HUES48 (cell line): Measurements from ENCODE around the gene LHFPL3.

Source experiments
- H3K27ac ChIP-seq: one replicate; pipeline ENCODE4 v1.7.0; 2013; ENCODE audit warnings: low read depth, low read length, inconsistent platforms
- H3K27me3 ChIP-seq: 2 replicates; pipeline ENCODE4 v1.6.1; 2013; ENCODE audit warnings: mild to moderate bottlenecking, low read length; ENCODE audit not compliant: control insufficient read depth, insufficient read depth
- H3K36me3 ChIP-seq: 2 replicates; pipeline ENCODE4 v1.6.1; 2013; ENCODE audit warnings: low read length; ENCODE audit not compliant: control insufficient read depth, insufficient read depth
- H3K4me1 ChIP-seq: 2 replicates; pipeline ENCODE4 v1.6.1; 2013; ENCODE audit warnings: mild to moderate bottlenecking, low read length; ENCODE audit not compliant: control insufficient read depth, insufficient read depth
- H3K4me3 ChIP-seq: 2 replicates; pipeline ENCODE4 v1.5.1; 2013; ENCODE audit warnings: mild to moderate bottlenecking, low read depth, low read length
- H3K9ac ChIP-seq: 2 replicates; pipeline ENCODE4 v1.6.1; 2013; ENCODE audit warnings: mild to moderate bottlenecking, low read depth, low read length, moderate library complexity
- H3K9me3 ChIP-seq: 2 replicates; pipeline ENCODE4 v1.6.1; 2013; ENCODE audit warnings: low read length; ENCODE audit not compliant: control insufficient read depth, insufficient read depth

LHFPL3 gene

DNA sequence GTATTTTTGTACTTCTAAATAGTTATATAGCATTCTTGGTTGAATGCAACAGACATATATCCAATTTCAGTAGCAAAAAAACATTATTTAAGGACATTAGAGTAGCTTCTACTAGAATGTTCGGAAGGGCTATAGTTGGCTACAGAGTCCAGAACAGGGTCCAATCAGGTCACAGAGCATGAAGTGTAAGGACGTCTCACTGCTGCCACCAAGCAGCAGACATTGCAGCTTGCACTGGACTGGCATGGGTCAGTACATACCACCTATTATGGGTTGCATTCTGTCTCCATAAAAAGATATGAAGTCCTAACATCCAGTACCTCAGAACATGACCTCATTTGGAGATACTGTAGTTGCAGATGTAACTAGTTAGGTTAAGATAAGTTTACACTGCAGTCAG lies 87.3 kb downstream of the LHFPL3 start:
- peaks cover 3% of the 10 kb centered on the region; the same call in 1 of the 2 replicates for H3K4me1 ChIP-seq
- no peaks in the 10 kb centered on the region for H3K36me3 ChIP-seq
- H3K27me3 ChIP-seq = no peaks in the 10 kb centered on the region
- no peak overlapping the region for H3K9ac ChIP-seq
- H3K9me3 ChIP-seq = no peaks in the 10 kb centered on the region
- H3K4me3 ChIP-seq = no peak overlapping the region
- H3K27ac ChIP-seq = no peak overlapping the region

DNA sequence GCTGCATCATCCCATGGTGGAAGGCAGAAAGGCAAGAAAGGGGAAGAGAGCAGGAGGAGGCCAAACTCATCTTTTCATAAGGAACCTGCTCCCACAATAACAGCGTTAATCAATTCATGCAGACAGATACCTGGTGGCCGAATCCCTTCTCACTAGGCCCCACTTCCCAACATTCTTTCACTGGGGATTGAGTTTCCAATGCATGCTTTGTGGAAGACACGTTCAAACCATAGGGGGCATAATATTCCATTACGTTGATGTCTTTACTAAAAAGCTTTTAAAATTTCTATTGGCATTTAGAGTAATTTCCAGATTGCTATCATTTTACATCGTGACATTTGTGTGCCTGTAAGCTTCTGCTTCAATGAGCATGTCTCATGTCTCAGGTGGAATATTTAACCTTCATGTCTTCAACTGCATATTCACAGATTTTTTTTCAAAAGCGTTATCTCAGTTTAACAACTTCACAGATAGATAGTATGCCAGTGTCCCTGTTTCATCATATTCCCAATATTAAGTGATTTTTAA lies 88.5 kb downstream of the LHFPL3 start:
- Histone ChIP-seq H3K9ac (no peak overlapping the region), H3K9me3 (no peaks in the 10 kb centered on the region), H3K27ac (no peak overlapping the region), H3K4me3 (no peak overlapping the region), H3K27me3 (no peaks in the 10 kb centered on the region), H3K4me1 (peaks cover 3% of the 10 kb centered on the region; the same call in 1 of the 2 replicates), H3K36me3 (no peaks in the 10 kb centered on the region)

DNA sequence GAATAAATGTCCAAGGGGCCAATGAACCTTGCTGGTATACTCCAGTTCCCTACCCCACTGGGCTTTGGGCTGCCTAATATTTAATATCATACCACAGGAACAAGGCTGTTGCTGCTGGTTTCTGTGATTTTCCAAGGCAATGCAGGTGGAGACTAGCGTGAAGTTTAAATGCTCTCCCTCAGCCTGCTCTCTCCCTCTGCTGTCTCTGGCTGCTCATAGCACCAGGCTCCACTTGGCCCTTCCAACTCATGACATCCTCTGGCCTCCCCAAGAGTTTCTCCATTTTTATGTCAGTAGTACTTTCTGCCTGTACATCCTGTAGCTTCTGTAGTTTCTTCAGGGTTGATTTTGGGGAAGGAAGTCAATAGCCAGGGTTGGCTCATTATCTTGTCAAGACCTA lies 103.5 kb downstream of the LHFPL3 start:
- H3K4me3 ChIP-seq = no peak overlapping the region
- H3K9ac ChIP-seq = no peak overlapping the region
- no peaks in the 10 kb centered on the region for H3K9me3 ChIP-seq
- no peaks in the 10 kb centered on the region for H3K27me3 ChIP-seq
- H3K4me1 ChIP-seq = no peaks in the 10 kb centered on the region
- no peaks in the 10 kb centered on the region for H3K36me3 ChIP-seq
- no peak overlapping the region for H3K27ac ChIP-seq

DNA sequence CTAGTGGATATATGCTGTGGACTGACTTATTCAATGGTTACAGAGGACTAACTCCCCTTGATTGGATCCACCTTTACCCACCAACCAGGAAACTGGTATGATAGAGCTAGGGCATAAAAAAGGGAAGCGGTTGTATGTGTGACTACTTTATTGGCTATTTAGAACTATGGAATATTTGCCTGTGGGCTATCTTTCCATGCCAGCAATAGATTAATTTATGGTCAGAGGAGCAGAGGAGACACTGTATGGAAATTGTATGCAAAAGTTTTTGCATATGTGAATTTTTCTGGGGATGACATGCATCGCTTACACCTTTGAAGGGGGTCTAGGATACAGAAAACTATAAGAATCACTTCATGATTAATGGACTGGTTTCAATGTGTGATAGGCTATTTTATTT lies 105.7 kb downstream of the LHFPL3 start:
- H3K27ac ChIP-seq = no peak overlapping the region
- no peak overlapping the region for H3K9ac ChIP-seq
- H3K9me3 ChIP-seq = no peaks in the 10 kb centered on the region
- H3K4me3 ChIP-seq = no peak overlapping the region
- no peaks in the 10 kb centered on the region for H3K4me1 ChIP-seq
- H3K36me3 ChIP-seq = no peaks in the 10 kb centered on the region
- no peaks in the 10 kb centered on the region for H3K27me3 ChIP-seq

DNA sequence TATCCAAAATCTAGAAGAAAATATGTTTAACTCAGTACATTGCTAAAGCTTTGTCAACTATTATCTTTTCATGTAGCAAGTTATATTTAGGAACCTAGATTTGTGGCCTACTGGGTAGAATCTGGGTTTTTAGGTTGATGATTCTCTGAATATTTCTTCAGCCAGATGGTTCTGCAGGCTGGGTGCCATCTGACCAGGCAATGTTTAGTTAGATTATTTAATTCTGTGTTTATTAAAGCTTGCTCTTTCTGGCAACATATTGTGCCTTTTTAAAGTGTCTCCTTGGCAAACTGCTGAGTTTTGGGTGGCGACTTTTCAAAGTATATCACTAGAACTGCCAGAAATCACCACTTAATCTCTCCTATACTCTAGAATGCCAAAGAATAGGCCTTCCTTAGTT lies 114.1 kb downstream of the LHFPL3 start:
- Histone ChIP-seq H3K36me3 (no peaks in the 10 kb centered on the region), H3K27ac (no peak overlapping the region), H3K27me3 (no peaks in the 10 kb centered on the region), H3K9ac (no peak overlapping the region), H3K9me3 (no peaks in the 10 kb centered on the region), H3K4me1 (no peaks in the 10 kb centered on the region), H3K4me3 (no peak overlapping the region)

DNA sequence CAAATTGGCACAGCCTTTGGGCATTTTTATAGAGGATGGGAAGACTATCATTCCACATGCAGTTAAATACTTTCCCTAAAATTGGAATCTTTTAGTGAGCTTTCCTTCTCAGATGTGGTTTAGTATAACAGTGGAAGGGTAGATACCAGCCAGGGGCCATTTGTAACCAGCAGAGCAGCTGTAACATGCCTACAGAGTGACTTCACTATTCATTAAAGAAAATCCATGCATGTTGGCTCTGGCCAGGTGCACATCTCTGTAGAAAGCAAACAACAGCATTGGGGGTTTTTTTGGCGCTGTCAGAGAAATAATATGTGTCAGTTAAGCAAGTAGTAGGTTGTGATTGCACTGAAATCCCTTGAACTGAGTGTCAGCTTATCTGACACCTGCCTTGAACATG lies 115.6 kb downstream of the LHFPL3 start:
- Histone ChIP-seq H3K4me3 (no peak overlapping the region), H3K27ac (no peak overlapping the region), H3K36me3 (no peaks in the 10 kb centered on the region), H3K27me3 (no peaks in the 10 kb centered on the region), H3K9me3 (no peaks in the 10 kb centered on the region), H3K4me1 (no peaks in the 10 kb centered on the region), H3K9ac (no peak overlapping the region)

DNA sequence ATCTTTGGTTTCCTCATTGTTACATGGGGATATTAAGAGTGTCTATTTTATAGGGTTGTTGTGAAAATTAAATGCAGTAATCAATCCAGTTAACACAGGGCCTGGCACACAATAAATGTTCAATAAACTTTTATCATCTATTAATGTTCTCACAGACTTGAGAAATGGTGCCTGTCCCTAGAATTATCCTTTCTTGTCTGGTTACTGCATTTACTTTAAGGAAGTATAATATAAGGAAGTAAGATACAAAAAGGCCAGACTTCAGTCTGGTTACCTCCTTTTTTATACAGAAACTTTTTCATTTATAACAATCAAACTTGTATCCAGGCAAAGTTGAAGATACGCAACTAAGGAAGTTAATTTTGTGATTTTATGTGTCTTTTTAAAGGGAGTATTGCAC lies 117.0 kb downstream of the LHFPL3 start:
- Histone ChIP-seq H3K4me1 (no peaks in the 10 kb centered on the region), H3K9me3 (no peaks in the 10 kb centered on the region), H3K9ac (no peak overlapping the region), H3K36me3 (no peaks in the 10 kb centered on the region), H3K4me3 (no peak overlapping the region), H3K27ac (no peak overlapping the region), H3K27me3 (no peaks in the 10 kb centered on the region)

DNA sequence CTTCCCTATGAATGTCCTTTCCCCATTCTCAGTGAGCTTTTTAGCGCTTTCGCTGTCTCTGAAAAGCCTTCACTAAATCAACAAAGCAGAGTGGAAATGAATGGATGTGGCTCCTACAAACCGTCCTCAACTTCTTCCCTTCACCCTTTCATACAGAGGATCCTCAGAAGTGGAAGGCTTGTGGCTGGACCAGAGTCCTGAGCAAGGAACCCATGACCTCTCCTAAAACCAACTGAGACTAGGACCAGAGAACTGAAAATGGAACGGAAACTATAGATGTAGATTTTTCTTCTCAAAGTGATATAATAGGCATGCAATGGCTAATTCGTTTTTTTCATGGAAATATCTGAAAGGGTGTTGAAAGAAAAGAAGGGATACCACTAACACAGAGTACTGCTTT lies 122.5 kb downstream of the LHFPL3 start:
- Histone ChIP-seq H3K36me3 (no peaks in the 10 kb centered on the region), H3K9ac (no peak overlapping the region), H3K9me3 (0 out of 2 replicates have a peak, but pooled peaks cover 6% of the 10 kb centered on the region), H3K27me3 (peaks cover 9% of the 10 kb centered on the region), H3K27ac (no peak overlapping the region), H3K4me3 (no peak overlapping the region), H3K4me1 (no peaks in the 10 kb centered on the region)

DNA sequence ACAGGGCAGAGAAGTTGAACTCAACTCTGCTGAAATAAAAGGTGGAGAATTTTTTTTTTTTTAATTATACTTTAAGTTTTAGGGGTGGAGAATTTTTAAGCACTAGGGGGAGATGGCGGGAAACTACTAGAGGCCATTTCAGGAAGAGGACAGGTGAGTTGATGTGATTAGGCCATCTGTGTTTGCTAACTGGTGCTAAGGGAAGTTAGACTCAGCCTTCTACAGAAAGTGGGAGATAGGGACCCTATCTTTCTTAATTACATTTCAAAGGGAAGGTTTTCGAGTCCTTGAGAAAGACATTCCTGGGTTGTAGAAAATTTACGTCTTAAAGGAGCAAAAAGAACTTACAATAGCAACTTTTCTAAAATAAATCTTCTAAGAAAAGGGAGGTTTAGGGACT lies 124.8 kb downstream of the LHFPL3 start:
- no peak overlapping the region for H3K4me3 ChIP-seq
- H3K9ac ChIP-seq = no peak overlapping the region
- H3K36me3 ChIP-seq = no peaks in the 10 kb centered on the region
- no peak overlapping the region for H3K27ac ChIP-seq
- H3K27me3 ChIP-seq = peaks cover 9% of the 10 kb centered on the region
- 0 out of 2 replicates have a peak, but pooled peaks cover 6% of the 10 kb centered on the region for H3K9me3 ChIP-seq
- no peaks in the 10 kb centered on the region for H3K4me1 ChIP-seq

DNA sequence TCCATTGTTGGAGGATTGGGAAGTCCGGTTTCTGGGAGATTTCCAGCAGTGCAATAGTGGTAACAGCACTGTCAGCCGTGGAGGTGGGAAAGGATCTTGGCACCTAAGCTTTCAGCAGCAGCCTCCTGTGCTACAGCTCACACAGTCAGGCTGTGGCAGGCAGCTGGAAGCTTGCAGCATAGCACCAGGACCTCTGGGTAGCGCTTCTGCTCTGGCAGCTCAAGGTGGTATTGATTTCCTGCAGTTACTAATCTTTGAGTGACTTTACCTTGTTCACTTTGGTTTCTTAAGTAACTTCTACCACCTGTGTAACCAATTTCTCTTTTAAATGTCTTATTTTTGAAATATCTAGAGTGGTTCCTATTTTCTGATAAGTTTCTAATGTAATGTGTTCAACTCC lies 130.5 kb downstream of the LHFPL3 start:
- peaks cover 7% of the 10 kb centered on the region for H3K27me3 ChIP-seq
- H3K27ac ChIP-seq = no peak overlapping the region
- H3K9me3 ChIP-seq = peaks cover 24% of the 10 kb centered on the region
- H3K36me3 ChIP-seq = no peaks in the 10 kb centered on the region
- no peak overlapping the region for H3K9ac ChIP-seq
- no peaks in the 10 kb centered on the region for H3K4me1 ChIP-seq
- H3K4me3 ChIP-seq = no peak overlapping the region

DNA sequence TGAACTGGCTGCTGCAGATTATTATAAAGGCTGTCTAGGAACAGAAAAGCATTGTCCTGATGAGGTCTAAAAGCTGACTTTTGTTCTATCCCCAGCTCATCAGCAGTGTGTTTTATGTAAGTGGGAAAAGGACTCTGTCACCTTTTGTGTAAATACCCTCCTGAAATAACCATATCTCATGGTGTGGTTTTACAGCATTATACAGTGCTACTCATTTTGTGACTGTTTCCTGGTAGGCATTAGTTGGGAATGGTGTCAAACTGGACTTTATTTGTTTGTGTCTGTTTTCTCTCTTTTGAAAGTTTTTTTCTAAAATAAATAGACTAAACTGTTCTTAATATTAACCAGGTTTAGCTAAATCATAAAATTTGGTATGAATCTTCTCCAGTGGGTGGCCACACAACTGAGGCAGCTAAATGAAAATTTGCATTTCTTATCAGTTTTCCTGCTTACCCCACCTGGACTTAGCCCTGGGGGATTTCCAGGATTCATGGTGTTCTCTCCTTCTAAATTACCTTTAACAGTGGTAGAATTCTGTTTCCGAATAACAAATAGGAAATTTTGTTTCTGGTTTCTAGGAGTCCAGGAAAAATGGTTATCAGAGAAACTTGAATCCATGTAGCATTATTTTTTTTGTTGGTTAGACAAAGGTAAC lies 140.9 kb downstream of the LHFPL3 start:
- Histone ChIP-seq H3K4me1 (no peaks in the 10 kb centered on the region), H3K9me3 (peaks cover 3% of the 10 kb centered on the region), H3K9ac (no peak overlapping the region), H3K27ac (no peak overlapping the region), H3K27me3 (no peaks in the 10 kb centered on the region), H3K4me3 (no peak overlapping the region), H3K36me3 (no peaks in the 10 kb centered on the region)
